GM18505 (cell line): Measurements from ENCODE around the gene CASKIN2.
"Not testable (repeated sequence)": the region's sequence is repeated elsewhere in the genome, so short reads cannot be mapped to it uniquely, and the experiment has no call there.

Experiments used
- ATAC-seq: cut with Tn5 transposase; IDR thresholded peaks from one replicate; pipeline ENCODE4 v1.9.1; 2021; ENCODE audit not compliant: unreplicated experiment
- POLR2A ChIP-seq: IDR thresholded peaks from 4 replicates; pipeline ENCODE4 v1.6.1; 2011; ENCODE audit warnings: borderline replicate concordance; ENCODE audit not compliant: insufficient read depth, insufficient read length; ENCODE audit errors: extremely low read depth

CASKIN2 gene

GRCh38 chr17:75457047-75457654 is 58.2 kb downstream of the CASKIN2 start:
- peak; percentile 6 for TF ChIP-seq POLR2A
- no peak for ATAC-seq

DNA sequence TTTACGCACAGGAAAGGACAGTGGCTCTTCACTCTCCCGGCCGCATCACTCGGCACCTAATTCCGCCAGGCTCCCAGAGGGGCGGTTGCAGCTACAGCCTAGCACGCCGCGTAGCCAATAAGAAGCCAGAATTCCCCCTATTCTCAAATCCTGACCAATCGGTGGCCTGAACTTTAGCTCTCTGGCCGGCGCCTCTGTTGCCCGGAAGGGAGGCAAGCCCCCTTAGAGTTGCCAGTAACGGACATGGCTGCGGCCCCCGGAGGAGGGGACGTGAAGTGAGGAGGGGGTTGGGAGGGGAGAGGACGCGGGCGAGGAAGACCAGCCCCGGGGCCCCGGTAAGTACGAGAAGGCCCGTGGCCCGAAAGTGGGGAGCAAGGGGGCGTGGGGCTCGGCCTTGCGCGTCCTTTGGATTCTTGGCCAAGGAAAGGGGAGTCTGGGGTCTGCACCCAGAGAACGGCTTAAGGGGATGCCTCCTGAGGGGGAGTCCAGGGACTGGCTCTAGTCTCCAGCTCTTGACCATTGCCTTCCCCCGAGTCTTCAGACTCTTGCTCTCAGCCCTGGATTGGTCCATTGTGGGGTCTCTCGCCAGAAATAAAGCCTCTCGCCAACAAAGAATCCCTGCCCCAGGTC is 58.8 kb downstream of the CASKIN2 start, which contains the start of gene TMEM94:
TSS of gene TMEM94 (plus strand) at position 219 of the 630 bp plus-strand sequence. CDS start 15,271 bp downstream, outside the sequence.
- TF ChIP-seq POLR2A: peak; percentile 72
- peak; percentile 90 for ATAC-seq

DNA sequence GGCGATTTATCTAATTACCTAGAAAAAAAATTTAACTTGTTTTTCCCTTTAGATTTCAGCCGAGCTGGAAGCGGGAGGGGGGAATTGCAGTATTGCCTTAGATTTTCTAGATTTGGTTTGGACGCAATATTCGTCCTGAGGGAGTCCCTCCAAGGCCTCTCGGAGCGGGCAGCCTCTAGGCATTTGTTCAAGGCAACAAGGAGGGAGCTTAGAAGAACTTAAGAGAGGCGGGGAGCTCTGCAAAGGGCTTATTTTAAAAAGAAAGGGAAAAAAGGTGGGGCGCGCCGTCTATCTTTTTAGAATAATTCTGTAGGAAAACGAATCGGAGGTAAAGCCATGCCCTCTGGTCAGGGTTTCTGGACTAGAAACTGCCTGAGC is 59.3 kb downstream of the CASKIN2 start:
- ATAC-seq: peak; percentile 8
- no peak for TF ChIP-seq POLR2A

GRCh38 chr17:75454672-75455071 is 60.7 kb downstream of the CASKIN2 start:
- not testable (repeated sequence) for ATAC-seq

DNA sequence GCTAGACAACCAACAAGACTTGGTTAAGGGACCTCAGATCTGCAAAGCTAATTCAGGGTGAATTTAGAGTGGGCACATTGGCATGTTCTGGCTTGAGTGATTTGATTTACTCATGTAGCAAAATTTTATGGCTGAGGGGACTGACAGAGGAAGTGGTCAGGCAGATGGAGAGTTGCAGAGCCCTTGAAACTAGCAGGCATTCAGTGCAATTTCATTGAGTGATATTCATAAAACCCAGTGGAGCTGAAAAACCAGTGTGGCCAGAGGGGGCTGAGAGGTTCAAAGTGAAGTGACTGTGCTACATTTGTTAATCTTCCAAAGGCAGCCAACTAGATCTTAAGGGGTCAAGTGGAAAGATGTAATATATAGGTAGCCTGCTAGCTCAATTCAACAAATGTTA is 61.1 kb downstream of the CASKIN2 start:
- ATAC-seq: no peak
- TF ChIP-seq POLR2A: no peak

DNA sequence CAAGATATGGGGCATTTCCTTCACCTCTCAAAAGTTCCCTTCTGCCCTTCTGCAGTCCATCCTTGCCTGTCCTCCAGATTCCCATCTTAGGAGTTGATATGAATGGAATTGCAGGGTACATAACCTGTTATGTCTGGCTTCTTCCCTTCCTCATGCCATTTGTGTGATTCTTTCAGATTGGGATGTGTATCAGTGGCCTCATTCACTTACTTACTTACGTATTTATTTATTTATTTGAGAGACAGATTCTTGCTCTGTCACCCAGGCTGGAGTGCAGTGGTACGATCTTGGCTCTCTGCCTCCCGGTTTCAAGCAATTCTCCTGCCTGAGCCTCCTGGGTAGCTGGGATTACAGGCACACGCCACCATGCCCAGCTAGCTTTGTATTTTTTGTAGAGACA is 65.1 kb downstream of the CASKIN2 start:
- TF ChIP-seq POLR2A: no peak
- no peak for ATAC-seq
